T-helper 9 cell (primary cell): ENCODE measurements around the gene SLC4A5.
"Not testable (repeated sequence)": the region's sequence is repeated elsewhere in the genome, so short reads cannot be mapped to it uniquely, and the experiment has no call there.

Experiments used
- DNase-seq: peaks from one replicate; pipeline ENCODE4 v3.0.0-alpha.2; 2020

Gene SLC4A5

DNA sequence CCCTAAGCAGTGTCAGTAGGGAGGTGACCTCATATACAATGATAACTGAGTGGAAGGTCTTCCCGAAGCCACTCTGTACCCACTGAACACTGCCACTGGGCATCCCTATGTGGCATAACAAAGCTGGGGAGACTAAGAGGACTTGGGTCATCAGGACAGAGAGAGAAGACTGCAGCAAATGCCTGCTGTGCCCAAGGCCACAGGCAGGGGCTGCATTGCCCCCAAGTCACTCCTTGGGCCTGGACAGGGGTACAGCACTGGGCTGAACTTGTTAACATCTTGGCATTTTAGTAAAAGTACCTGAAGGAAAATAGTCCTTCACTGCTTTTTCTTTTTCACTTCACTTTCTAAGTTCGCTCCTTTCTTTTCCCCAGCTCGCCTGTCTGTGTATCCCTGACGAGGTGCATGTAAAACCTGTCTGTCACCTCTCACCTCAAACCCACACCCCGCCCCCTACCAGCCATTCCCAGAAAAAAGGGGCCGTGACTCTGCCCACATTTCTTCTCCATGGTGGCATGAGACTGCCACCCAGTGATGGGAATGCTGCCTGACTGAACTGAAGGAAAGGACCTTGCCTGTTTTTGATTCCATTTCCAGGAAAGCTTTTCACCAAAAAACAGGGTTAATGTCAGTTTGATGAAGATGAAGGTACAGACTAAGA is 81.9 kb downstream of the SLC4A5 start:
- DNase-seq, result no peak

DNA sequence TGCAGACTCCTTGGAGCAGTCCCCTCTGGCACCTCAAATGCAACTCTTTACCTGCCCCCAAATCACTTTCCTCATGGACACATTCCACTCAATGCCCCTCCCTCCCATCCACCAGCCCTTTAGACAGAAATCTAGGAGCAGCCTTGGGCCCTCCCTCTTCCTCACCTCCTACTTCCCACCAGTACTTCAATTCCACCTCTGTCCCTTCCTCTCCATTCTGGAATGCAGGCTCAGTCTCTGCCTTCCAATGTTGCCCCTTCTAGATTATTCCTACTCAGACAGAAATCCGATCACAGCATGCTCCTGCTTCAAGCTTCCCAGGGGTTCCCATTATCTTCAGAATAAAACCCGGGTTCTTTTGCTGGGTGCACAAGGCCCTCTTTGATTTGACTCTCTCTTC is 82.7 kb downstream of the SLC4A5 start:
- DNase-seq, result no peak

DNA sequence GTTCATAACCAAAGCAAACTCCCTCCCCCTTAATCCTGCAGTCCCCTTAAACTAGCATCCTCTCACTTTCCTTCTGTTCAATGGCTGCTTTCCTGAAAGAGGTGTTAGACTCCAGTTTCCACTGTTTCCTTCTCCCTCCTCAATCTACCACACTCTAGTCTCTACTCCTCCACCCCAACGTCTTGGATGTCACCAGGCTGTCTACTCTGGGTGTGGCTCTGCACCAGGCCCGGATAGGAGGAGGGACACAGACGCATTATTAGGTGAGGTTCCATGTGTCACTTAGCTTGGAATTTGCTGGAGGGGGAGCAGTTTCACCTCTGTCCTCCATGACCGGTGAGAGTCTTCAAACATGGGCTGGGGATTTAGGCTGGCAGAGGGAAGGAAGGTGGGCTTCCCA is 83.5 kb downstream of the SLC4A5 start:
- DNase-seq, result no peak

DNA sequence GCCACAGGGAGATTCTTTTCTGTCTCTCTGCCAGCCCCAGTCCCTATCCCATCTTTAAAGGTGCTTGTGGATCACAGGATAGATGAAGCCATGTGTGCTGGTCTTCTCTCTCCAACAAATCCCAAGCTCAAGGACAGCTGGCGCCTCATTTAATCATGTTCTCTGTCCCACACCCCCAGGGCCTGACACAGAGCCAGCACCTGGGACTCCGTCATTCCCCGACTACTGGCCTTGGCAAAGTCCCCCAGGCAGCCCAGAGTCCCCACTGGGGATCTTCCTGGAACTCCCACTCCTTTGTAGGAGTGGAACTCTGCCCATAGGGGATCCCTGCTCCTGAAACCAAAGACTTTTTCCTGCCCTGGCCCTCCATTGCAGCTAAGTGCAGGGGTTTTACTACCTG is 84.0 kb downstream of the SLC4A5 start:
- DNase-seq, result no peak

DNA sequence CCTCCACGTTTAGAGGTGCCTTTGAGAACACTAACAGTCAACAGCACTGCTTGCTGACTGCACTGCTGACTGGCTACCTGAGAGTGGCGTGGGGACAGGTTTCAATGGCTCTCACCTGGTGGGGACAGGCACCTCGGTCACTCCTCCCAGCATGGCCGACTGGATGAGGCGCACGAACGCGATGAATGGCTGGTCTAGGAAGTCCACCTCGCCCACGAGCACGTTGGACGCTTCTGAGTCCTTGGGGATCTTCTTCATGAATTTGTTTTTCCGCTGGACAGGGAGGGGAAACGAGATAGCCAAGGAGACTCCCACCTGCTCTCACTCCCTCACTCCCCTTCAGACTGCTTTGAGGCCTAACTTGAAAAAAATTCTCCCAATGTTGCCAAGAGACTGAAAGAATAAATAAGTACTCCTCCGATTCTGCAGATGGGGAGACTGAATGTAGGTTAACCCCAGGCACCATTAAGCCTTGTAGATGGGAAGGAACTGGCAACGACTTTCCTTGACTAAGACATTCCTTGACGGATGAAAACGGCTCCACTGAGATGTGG is 87.5 kb downstream of the SLC4A5 start:
- no peak for DNase-seq

DNA sequence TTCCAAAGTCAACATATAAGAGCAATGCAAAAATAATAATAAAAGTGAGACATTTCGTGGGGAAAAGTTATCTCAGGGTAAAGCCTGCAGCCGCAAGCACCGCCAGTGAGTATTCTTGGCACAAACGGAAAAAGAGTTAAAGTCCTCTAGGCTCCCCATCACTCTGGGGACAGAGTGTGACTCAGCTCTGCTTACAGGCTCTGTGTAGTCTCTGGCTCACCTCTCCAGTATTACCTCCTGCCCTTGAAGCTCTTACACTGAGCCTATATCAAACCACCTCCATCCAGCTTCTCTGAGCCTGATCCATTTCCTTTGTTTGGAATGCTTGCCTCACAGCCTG is 89.3 kb downstream of the SLC4A5 start:
- DNase-seq, result no peak

DNA sequence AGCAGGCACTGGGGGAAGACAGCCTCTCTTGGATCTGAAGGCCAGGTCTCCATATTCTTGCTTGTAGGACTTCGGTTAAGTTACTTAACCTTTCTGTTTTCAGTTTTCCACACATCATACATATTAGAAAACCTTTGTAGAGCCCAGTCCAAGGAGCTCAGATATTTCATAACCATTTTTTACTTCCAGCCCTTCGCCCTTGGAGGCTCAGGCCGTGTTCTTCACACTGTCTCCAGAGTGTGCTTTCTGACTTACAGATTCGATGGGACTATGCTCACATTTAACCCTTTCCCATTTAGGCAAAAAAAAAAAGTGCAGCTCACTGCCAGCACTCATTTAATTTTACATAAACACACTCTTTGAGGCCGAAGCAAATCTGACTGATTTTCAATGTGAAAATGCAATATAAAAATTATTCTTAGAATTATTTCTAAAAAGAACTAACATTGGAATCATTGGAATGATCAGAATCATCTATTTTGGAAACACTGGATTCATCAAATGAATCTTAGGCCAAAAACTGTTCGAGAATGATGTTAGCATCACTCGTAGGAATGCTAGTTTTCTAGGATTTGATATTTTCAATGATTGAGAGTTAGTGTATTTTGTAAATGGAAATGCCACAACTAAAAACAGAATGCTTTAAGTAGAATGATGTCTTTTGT is 89.8 kb downstream of the SLC4A5 start:
- DNase-seq, result no peak

DNA sequence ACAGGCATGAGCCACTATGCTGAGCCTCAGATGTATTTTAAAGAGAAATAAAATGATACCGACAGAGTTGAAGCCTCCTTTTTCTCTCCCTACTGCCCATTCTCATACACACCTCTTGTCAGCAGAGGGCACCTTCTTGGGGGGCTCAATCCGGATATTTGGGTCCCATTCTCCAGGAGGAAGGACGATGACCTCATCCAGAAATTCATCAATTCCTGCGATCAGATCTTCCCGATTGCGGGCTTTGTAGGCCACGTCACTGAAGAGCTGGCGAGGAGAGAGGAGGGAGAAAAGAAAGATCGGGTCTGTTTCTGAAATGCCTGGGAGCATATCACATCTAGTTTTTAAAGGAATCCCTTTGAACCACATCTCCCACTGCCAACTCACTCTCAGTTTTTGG is 90.4 kb downstream of the SLC4A5 start:
- no peak for DNase-seq

DNA sequence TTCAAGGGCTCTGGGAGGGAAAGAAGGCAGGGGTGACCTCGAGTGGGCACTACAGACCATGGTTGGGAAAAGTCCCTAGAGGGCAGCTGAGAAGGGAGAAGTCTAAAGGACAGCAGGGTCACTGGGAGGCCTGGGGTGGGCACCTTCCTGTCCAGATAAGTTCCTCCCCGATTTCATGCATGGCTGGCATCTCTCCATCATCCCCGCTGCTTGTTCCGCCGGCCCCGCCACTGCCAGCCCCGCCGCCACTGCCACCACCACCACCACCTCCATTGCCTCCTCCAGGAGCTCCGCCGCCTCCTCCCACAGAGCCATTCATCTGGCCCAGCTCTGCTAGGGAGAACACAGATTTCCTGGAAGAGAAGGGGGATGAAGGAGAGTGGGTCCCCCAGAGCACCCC is 91.2 kb downstream of the SLC4A5 start:
- no peak for DNase-seq

DNA sequence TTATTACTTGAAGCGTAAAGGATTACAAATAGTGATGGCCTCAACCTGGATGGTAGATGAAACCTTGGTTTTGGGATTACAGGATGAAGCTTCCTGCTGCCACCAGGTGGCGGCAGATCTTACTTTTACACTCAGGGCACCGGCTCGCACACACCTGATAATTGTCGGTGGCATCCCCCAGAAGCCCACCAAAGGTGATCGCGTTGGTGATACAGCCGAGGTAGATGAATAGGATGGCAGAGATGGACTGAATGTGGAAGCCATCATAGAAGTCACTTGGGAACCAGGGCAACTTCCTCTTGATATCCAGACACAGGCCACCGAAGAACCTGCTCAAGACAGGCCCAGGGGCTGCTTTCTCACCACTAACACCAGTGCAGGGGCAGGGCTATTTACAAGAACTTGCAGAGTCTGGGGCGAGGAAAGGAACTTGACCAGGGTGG is 93.0 kb downstream of the SLC4A5 start:
- peak; percentile 50 for DNase-seq

DNA sequence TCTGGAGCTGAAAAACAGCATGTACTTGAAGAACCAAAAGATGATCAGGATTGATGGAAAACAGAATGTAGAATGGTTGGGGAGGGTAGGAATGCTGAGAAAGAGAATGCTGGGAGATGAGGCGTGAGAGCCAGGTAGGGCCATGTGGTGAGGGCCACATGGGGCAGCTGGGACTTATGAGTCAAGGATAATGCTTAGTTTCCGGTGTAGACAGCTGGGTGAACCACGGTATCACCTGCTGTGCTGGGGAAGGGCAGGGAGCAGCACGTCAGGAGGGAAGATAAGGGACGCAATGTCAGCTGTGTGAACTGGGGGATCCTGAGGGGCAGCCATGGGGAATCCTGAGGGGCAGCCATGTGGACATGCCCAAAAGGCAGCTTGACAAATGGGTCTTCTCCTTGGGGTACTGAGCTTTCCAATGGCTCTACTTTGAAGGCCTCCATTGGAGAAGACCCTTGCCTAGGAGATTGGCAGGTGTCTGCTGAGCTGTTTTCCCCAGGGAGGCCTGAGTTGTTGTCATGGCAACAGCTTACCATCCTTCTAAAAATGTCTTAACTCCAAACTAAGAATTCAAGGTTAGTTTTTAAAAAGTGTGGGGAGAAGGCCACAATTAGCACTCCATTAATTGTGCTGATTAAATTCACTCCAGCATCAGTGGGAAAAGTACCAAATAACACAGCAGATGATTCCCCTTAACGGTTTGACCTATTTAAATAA is 93.7 kb downstream of the SLC4A5 start:
- no peak for DNase-seq

DNA sequence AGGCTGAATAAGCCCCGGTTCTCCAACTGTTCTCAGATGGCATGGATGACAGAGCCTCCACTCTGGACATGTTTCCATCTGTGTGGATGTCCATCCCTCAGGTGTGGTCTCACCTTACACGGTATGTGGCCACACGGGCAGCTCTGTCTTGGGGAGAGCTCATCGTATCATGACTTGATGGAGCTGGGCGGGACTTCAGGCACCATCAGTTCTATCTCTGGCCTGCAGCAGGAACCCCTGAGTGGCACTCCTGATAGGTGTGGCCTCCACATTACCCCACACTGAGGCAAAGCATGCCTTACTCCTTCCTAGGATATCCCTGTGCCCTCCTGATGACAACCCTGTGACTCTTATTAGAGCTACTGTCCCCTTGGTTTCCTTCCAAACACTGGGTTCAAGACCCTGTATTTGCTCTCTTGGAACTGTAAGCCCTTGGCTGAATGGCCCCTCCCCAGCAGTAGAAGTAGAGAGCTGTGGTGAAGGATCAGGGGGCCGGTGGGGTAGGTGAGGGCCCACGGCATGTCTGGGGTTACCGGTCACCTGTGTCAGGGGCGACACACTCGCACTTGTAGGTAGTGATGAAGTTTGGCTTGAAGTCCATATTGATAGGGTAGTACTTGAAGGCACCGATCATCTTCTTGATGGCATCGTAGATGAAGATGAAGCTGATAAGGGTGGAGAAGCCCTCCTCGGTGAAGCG is 96.6 kb downstream of the SLC4A5 start:
- DNase-seq, result no peak

DNA sequence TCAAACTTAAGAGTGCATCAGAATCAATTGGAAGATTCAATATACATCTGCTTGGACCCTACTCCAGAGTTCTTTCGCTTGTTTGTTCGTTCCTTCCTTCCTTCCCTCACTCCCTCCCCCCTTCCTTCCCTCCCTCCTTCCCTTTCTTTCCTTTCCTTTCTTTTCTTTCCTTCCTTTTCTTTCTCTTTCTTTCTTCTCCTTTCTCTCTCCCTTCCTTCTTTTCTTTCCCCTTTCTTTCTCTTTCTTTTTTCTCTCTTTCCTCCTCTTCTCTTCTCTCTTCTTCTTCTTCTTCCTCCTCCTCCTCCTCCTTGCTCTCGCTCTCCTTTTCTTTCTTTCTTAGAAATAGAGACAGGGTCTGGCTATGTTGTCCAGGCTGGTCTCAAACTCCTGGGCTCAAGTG is 98.9 kb downstream of the SLC4A5 start:
- no peak for DNase-seq

DNA sequence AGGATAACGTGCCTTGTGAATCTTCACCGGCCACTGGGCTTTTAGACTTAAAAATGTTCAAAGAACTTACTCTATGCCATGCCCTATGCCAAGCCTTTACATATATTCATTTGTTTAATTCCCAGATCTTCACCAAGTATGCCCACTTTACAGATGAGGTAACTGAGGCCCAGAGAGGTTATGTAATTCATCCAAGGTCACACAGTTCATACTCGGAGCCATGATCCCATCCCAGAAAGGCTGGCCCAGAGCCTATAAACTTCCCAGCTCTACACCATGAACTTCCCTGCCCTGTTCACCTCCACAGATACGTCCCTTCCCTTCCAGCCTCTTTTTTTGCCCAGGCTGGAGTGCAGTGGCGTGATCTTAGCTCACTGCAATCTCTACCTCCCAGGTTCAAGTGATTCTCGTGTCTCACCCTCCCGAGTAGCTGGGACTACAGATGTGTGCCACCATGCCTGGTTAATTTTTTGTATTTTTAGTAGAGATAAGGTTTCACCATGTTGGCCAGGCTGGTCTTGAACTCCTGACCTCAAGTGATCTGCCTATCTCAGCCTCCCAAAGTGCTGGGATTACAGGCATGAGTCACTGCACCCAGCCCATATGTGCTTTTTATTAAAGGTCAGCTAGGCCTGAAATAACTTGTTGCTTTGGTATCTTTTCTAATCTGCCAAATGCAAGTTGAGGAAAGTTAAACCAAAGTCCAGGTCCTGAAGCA is 100.7 kb downstream of the SLC4A5 start:
- no peak for DNase-seq

DNA sequence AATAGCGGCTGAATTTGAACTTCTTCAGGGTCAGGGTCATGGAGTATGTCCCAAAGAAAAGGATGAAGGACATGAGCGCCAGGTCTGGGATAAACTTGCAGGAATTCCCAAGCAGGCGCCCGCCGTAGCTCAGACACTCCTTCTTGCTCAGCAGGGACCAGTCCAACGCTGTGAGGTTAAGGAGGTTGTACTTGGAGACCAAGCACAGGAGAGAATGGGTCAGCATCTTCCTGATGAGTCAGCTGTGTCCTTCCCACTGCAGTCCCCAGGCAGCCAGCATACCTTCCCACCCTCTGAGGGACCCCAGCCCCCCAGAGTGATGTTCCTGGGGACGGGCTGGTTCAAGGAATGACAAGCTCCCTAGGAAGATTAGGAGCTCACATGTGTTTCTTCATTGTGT is 103.9 kb downstream of the SLC4A5 start:
- DNase-seq, result no peak

DNA sequence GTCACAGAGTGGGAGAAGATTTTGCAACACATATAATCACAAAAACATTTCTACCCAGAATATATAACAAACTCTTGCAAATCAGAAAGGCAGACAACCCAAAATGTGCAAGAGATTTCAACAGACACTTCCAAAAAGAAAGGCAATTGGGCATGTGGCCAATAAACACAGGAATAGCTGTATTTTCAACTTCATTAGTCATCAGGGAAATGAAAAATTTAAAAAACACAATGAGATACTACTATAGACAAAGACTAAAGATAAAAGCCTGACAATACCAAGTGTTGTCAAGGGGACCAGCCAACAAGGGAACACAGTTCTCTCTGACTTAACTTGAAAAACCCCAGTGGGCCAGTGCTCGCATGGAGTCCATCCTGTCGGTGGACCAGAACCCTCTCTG is 104.3 kb downstream of the SLC4A5 start:
- no peak for DNase-seq

DNA sequence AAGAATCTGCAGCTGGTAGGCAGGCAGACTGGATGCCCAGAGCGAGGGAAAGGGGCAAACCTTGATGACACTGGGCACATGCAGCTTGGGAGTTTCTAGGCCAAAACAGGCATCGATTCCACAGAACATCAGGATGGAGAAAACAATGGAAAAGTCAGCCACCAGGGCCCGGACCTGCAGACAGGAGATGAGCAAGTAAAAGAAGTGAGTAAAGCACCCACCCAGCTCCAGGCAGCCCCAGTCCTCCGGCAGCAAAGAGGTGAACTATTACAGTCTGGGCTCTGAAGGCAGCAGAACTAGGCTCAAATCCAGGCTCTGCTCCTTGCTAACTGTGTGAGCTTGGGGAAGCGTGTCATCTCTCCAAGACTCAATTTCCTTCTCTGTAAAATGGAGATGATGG is 108.2 kb downstream of the SLC4A5 start:
- DNase-seq, result no peak

DNA sequence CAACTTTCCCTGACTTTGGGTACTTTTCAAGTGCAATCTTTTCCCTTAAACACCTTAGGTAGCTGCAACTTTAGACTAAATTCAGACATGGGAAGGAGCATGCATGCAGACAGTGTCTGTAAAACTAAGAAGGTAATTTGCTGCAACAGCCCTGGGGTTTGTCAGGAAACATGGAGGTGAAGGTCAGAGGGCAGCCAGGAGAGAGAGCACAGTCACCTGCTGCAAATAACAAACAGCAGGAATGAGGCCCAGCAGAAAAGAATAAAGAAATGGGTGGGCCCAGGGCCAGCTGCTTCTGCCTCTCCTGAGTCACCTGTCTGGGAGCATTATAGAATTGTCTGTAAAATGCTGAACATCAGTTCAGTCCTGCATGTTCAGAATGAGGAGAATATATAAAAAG is 109.6 kb downstream of the SLC4A5 start:
- no peak for DNase-seq

DNA sequence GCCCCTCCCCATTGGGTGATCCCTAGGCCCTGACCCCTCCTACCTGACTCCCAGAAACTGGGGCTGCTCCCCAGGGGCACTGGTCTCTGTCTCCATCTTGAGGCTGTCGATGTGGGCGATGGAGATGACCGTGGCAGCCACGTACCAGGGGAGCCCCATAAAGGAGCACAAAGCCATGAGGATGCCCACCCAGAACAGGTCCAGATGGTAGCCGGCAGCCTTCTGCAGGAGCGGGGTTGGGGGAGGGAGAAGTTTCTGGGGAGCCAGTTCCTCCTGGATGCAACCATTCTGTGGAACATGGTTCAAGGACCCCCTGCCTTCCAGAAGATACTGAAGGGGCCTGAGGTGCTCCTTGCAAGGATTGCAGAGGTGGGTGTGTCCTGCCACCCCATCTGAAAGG is 110.8 kb downstream of the SLC4A5 start:
- no peak for DNase-seq

DNA sequence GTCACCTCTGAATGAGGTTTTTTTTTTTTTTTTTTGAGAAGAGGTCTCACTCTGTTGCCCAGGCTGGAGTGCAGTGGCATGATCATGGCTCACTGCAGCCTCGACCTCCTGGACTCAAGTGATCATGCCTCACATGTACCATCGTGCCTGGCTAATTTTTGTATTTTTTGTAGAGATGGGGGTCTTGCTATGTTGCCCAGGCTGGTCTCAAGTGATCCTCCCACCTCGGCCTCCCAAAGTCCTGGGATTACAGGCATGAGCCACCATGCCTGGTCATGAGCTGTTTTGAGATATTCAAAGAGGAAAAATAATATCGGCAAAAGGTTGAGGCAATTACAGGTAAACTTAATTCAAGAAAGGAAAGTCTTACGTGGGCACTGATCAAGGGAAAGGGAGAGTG is 113.4 kb downstream of the SLC4A5 start:
- DNase-seq, result not testable (repeated sequence)

DNA sequence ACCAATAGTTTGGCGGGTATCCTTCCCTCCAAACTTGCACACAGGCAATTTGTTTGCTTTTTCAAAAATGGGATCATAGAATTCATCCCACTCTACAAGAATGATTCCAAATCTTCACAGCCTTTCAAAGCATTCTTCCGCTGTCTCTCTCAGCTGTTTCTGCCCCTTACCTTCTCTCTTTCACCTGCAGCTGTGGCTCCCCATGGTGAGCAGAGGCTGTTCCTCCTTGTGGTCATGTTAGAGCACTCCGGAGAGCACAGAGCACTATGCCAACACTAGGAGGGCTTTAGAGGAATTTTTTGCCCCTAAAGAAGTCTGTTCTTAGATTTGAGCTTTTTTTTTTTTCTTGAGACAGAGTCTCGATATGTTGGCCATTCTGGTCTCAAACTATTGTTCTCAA is 114.4 kb downstream of the SLC4A5 start:
- DNase-seq, result no peak

DNA sequence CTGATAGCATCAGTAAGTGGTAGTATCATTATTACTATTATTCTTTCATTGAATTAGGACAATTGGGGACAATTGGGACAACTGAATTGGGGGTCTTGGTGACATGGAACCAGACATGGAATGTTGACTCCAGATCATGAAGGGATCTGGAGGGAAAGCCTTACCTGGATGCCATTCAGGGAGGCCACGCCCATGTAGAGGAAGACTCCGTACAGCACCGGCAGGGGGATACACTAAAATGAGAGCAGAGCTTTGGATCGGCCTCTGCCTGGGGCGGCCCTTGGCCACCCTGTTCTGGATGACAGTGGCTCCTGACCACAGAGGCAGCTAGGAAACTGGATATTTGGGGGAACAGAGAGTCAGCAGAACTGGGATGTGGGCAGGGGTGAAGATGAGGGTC is 115.6 kb downstream of the SLC4A5 start:
- DNase-seq, result no peak
